ENCODE data around the gene ABL1.
"Not testable (repeated sequence)": the region's sequence is repeated elsewhere in the genome, so short reads cannot be mapped to it uniquely, and the experiment has no call there.

Gene ABL1

DNA sequence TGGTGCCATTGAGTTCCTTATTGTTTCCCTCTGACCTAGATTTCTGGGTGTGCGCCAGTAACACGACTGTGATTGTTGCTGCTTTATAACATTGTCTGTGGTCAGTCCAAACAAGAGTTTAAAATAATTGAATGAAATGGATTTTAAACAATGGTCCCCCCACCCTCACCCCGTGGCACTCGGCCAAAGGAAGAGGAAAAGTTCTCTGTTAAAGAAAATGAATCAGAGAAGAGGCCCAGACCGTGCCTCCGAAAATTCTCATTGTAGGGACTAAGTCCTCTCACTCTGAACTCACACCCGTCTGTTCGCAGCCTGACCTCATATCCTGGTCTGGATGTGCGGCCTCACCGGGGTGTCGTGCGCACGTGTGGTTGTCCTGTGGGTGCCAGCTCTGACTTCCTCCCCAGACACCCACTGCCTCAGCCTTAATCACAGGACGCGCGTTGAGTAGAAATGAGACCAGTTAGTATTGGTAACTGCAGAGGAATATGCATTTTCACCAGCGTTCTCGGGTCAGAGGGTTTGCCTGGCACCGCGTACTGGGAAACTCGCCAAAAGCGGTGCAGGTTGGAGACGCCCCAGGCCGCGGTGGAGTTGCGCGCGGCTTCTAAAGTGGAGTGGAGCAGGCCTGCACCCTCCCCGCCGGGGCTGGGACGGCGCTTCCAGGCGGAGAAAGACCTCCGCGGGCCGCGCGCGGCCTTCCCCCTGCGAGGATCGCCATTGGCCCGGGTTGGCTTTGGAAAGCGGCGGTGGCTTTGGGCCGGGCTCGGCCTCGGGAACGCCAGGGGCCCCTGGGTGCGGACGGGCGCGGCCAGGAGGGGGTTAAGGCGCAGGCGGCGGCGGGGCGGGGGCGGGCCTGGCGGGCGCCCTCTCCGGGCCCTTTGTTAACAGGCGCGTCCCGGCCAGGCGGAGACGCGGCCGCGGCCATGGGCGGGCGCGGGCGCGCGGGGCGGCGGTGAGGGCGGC lies at the start of gene ABL1:
ABL1 (plus strand) TSS at position 884 of the 966 bp plus-strand sequence. CDS start 193 bp downstream, outside the sequence.
- in situ Hi-C loops (cut with MboI; ENCODE audit: low sequenced_read_pairs), result no loop called here

DNA sequence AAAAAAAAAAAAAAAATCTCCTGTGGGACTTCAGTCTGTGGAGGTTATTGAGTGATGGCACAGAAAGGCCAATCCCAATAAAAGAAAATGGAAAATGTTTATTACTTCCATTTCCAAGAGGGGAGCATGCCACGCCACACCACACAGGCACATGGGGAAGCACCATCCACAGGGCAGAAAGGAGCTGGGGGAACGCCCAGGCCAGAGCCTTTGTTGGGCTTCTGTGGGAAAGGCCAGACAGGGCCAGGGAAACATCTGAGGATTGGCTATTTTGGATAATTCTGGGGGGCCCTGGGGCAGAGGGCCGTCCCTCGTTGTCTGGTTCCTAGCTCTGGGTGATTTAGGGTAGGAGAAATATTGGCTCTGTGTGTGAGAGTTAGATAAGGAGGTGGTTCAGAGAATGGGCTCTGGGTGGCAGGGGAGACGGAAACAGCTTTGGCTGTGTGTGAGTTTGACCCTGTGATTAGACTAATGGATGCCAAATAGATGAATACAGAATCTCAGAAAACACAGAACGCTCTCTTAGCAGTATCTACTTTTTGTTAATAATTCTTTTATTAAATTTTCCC lies 49.0 kb upstream of the ABL1 start:
- in situ Hi-C loops (cut with MboI; ENCODE audit: low sequenced_read_pairs), result no loop called here

DNA sequence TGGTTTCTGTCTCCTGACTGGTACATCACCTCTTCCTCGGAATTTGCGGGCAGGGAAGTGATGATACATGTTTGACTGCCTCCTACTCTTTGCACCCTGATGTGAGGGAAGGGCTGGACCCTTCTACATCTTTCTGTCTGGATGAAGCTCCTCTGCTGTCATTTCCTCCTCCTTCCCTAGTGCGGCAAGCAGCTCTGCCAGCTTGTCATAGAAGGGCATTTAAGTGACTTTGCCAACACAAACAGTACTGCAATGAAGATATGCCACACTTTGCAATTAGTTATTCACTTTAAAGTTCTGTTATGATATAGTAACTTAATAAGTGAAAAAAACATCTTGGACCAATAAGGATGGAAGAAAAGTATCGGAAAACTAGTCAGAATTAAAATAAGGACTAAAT lies 48.5 kb upstream of the ABL1 start:
- in situ Hi-C loops (cut with MboI; ENCODE audit: low sequenced_read_pairs), result no loop called here

DNA sequence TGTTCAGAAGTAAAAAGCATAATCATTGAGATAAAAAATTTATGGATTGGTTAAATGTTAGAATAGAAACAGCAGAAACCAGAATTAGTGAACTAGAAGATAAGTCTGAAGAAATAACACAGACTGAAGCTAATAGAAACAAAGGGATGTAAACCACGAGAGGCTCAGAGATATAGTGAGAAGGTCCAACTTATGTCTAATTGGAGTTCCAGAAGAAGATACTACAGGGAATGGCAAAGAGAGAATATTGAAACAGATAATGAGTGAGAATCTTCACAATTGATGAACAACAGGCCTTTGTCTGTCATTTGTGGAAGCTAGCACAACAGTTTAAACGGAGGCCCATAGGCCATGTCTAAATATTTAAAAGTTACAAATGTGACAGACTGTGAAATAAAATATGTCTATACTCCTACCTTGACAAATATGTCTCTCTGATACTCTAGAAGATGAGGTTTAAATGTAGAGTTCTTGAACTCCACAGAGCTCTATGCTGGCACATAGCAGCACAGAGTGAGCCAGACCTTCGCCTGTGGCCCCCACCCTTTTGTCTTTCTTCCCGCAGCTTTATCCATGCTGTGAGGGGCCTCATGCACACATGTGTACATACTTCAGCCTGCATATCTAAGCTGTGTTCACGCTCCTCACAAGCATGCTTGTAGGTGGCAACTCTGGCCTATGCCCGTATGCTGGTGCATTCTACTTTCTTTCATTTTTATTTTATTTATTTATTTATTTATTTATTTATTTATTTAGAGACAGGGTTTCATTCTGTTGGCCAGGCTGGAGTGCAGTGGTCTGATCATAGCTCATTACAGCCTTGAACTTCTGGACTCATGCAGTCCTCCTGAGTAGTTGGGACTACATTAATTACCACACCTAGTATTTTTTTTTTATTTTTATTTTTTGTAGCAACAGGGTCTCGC lies 45.0 kb upstream of the ABL1 start:
- in situ Hi-C loops (cut with MboI; ENCODE audit: low sequenced_read_pairs), result no loop called here

DNA sequence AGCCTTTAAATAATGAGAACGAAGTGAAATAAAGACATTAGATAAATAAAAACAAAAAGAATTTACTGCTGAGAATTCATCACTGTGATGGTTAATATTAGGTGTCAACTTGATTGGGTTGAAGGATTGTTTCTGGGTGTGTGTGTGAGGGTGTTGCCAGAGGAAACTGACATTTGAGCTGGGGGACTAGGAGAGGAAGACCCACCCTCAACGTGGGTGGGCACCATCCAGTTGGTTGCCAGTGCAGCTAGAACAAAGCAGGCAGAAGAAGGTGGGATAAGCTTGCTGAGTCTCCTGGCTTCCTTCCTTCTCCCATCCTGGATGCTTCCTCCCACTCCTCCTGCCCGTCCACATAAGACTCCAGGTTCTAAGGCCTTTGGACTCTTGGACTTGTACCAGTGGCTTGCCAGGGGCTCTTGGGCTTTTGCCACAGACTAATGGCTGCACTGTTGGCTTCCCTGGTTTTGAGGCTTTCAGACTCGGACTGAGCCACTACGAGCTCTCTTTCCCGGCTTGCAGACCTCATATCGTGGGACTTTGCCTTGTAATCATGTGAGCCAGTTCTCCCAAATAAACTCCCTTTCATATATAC lies 43.7 kb upstream of the ABL1 start:
- in situ Hi-C loops (cut with MboI; ENCODE audit: low sequenced_read_pairs), result no loop called here

DNA sequence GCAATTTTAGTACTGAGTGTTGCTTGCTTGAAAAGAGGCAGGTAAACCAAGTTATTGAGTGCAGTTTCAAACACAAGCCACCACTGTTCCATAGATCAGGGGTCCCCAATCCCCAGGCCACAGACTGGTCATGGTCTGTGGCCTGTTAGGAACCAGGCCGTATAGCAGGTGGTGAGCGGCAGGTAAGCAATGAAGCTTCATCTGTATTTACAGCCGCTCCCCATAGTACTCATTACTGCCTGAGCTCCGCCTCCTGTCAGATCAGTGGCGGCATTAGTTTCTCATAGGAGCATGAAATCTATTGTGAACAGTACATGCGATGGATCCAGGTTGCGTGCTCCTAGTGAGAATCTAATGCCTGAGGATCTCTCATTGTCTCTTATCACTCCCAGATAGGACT lies 41.5 kb upstream of the ABL1 start:
- in situ Hi-C loops (cut with MboI; ENCODE audit: low sequenced_read_pairs), result no loop called here

DNA sequence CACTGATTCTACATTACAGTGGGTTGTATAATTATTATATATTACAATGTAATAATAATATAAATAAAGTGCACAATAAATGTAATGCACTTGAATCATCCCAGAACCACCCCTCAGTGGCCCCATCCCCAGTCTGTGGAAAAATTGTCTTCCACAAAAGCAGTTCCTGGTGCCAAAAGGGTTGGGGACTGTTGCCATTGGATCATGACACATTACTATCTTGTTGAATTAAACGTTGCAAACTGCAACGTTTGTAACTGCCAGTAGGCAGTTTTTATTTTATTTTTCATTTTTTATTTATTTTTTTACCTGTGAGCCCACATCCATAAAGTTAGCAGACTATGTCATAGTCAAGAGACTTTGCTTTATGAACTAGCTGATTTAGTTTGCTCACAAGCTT lies 41.0 kb upstream of the ABL1 start:
- in situ Hi-C loops (cut with MboI; ENCODE audit: low sequenced_read_pairs), result not testable (repeated sequence)

DNA sequence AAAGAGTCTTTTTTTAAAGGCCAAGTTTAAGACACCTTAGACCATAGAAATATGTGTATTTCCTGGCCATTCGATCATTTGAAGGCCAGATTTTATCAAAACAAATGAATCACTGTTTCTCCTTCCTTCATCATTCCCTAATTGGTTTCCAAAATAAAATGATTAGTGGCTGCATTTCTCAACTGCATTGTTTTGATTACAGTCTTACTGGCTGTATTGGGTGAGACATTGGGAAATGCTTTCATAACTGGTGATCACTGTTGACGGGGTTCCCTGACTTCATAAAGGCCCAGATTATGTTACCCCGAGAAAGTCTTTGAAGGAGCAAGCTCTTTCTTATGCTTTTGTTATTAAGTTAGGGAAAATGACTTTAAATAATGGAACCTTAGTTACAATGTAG lies 40.6 kb upstream of the ABL1 start:
- in situ Hi-C loops (cut with MboI; ENCODE audit: low sequenced_read_pairs), result not testable (repeated sequence)

DNA sequence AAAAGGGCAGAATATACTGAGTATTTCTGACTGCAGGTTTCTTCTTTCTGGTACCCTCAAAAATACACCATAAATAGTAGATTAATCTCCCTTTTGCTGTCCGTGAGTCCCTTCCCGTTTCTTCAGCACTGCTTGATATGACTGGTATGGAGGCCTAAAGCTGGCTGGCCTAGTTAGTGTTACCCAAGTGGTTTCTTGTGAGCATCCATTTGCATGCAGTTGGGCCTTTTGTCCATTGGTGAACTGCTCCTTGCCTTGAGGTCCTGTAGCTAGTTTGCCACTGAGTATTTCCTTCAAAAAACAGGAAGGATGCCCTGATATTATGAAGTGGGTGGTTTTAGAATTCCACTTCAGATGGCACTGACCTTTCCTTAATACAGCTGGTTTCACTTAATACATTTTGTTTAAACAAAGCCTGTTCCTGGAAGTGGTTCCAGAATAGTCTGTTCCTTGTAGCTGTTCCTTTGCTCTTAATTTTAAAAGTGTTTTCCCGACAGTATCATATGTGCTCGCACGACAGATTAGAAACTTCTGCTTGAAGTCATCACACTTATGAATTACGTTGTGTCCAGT lies 40.0 kb upstream of the ABL1 start:
- in situ Hi-C loops (cut with MboI; ENCODE audit: low sequenced_read_pairs), result no loop called here

DNA sequence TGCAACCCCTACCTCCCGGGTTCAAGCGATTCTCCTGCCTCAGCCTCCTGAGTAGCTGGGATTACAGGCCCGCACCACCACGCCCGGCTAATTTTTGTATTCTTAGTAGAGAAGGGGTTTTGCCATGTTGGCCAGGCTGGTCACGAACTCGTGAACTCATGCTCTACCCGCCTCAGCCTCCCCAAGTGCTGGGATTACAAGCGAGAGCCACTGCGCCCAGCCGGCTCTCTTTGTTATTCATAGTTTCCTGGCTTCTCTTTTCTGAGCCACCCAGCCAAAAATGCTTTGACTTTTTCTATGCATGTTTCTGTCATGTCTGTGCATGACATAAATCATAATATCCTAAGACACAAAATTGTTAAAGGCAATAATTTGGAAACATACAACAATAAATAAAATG lies 31.9 kb upstream of the ABL1 start:
- in situ Hi-C loops (cut with MboI; ENCODE audit: low sequenced_read_pairs), result not testable (repeated sequence)

DNA sequence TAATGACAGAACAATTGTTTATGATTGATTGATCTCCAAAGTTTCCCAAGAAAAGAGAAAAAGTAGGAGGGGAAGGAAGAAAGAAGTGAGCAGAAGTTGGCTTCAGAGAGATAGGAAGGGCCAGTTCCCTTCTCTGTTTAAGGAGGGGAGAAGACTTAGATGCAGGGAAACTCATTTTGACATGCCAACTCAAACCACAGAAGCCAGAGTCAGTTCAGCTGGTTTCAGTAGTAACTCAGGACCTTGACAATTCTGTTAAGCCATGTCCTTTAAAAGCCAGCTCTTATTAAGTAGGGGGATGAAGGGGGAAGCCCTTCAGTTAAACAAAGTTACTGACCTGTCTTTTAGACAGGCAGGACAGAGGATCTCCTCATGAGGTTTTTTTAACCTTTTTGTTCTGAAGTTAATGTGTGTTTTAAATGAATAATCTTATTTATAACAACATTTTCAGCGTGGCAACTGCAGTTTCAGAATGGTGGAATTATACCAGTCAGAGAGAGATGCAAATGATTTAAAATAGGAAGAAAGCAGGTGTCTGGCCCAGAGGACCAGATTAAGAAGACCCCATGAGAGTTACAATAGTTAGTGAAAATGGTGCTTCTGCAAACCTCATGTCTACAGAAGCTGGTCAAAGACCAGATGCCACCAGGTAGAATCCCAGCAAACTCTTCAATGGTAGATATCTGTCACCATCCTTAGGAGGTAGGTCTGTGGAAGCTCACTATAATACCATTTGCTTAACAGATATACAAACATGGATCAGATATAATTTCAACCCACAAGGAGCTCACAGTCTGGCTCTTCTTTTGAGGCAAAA lies 29.3 kb upstream of the ABL1 start:
- in situ Hi-C loops (cut with MboI; ENCODE audit: low sequenced_read_pairs), result no loop called here

DNA sequence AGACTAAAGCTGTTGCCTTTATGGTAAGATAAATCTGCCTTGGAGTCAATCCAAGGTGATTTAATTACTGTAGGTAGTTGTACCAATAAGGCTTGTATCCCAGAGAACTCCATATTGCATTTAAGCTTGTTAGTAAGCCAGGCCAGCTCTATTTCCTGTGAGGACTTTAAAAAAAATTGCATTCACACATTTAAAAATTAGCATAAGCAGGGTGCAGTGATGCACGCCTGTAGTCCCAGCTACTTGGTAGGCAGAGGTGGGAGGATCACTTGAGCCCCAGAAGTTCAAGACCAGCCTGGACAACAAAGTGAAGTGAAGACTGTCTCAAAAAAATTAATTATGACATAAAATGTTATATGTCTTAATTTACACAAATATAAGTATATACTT lies 28.7 kb upstream of the ABL1 start:
- in situ Hi-C loops (cut with MboI; ENCODE audit: low sequenced_read_pairs), result no loop called here

DNA sequence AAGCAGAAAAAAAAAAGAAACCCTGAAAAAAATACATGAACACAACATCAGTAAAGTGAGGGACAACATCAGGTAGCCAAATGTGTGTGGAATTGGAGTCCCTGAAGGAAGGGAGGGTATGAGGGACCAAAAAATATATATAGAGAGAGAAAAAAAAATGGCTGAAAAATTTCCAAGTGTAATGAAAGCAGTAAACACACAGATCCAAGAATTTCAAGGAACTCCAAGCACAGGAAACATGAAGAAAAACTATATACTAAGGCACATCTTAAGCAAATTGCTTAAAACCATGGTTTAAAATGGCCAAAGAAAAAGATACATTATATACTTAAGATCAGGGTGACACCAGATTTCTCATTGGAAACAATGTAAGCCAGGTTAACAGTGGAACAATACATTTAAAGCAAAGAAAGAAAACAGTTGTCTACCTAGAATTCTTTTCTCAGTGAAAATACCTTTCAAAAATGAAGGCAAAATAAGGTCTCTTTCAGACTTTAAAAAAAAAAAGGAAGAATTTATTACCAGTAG lies 24.4 kb upstream of the ABL1 start:
- in situ Hi-C loops (cut with MboI; ENCODE audit: low sequenced_read_pairs), result no loop called here

DNA sequence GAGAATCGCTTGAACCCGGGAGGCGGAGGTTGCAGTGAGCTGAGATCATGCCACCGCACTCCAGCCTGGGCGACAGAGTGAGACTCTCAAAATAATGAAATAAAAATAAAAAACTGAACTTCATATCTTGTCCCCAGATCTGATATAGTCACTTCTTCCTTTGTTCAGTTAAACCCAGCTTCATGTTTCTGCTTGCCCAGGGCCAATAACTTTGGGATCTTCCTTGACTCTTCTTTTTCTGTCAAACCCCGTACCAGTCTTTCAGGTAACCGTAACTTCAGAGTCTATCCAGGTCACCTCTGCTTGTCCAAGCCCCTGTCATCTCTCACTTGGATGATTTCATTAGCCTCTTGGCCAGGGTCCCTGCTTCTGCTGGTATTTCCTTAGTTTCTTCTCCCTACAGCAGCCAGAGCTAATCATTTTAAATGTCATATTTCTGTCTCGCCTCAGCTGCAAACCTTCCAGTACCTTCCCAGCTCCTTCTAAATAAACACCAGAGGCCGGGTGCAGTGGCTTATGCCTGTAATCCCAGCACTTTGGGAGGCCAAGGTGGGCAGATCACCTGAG lies 19.7 kb upstream of the ABL1 start:
- in situ Hi-C loops (cut with MboI; ENCODE audit: low sequenced_read_pairs), result no loop called here

DNA sequence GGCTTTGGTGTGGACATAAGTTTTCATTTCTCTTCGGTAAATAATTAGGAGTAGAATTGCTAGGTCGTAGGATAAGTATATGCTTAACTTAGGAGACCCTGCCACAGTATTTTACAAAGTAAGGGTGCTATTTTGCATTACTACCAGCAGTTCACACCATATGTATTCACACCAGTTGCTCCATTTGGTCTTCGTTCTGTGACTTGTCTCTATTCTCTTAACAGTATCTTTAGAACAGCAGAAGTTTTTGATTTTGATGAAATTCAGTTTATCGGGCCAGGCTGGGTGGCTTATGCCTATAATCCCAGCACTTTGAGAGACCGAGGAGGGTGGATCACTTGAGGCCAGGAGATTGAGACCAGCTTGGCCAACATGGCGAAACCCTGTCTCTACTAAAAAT lies 17.1 kb upstream of the ABL1 start:
- in situ Hi-C loops (cut with MboI; ENCODE audit: low sequenced_read_pairs), result no loop called here

DNA sequence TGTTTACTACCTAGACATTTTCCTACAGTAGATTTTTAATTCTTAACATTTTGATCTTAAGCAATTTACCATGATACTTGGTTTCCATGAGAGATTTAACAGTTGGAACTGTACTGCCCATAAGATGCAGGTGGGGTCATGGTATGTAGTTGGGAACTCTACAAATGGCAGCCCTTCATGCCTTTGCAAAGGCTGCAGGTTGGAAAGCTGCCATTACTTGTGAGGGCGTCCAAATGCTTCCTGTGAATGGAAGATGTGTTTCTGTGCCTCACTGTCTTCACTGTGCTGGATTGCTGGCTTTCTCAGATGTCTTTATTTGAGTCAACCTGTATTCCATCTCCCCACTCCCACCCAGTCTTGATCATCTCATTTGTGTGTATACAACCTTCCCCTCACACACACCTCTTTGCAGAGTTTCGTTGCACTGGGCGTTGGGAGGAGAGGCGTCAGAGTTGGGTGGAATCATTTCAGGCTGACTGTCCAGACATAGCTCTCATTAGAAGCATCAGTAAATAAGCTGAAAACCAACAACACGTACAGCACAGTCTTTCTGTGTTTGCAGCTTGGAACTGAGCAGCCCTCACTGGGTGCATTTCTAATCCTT lies 14.8 kb upstream of the ABL1 start:
- in situ Hi-C loops (cut with MboI; ENCODE audit: low sequenced_read_pairs), result no loop called here

DNA sequence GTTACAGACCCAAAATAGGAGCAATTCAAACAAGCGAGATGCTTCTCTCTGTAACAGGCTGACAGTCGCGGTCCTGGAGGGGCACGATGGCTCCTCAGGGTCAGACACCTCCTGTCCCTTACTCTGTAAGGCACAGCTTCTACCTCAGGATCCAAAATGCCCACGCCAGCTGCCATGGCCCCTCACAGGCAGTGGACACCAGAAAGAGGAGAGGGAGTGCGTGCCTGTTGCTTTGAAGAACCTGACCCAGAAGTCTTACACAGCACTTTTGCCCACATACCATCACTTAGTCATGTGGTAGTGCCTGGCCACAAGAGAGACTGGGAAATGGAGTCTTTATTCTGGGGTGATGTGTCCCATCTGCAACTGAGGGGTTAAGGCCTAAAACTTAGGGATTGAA lies 11.6 kb upstream of the ABL1 start:
- in situ Hi-C loops (cut with MboI; ENCODE audit: low sequenced_read_pairs), result no loop called here

DNA sequence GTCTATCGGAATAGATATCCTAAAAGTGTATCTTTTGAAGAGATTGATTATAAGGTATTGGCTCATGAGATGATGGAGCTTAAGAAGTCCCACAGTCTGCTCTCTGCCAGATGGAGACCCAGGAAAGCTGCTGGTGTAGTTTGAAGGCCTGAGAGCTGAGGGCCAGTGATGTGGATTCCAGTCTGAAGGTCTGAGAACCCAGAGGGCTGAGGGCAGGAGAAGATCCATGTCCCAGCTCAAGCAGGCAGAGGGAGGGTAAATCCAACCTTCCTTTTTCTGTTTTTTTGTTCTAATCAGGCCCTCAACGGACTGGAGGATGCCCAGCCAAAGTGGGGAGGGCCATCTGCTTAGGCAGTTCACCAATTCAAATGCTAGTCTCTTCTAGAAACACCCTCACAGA lies 11.0 kb upstream of the ABL1 start:
- in situ Hi-C loops (cut with MboI; ENCODE audit: low sequenced_read_pairs), result no loop called here
